CD1c-positive myeloid dendritic cell (primary cell): ENCODE data around the gene ROR1.

ENCODE experiments used
- DNase-seq: peaks from one replicate; pipeline ENCODE4 v3.0.0-alpha.2; 2016; ENCODE audit errors: extremely low spot score

Gene ROR1

GRCh38 chr1:63884486-63884885, 110.7 kb downstream of the ROR1 start:
- no peak for DNase-seq

DNA sequence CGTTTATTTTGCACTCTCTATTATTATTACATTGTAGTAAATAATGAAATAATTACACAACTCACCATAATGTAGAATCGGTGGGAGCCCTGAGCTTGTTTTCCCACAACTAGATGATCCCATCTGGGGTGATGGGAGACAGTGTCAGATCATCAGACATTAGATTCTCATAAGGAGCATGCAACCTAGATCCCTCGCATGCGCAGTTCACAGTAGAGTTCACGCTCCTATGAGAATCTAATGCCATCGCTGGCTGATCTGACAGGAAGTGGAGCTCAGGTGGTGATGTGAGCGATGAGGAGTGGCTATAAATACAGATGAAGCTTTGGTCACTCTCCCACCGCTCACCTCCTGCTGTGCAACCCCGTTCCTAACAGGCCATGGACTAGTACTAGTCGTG, 112.1 kb downstream of the ROR1 start:
- no peak for DNase-seq

DNA sequence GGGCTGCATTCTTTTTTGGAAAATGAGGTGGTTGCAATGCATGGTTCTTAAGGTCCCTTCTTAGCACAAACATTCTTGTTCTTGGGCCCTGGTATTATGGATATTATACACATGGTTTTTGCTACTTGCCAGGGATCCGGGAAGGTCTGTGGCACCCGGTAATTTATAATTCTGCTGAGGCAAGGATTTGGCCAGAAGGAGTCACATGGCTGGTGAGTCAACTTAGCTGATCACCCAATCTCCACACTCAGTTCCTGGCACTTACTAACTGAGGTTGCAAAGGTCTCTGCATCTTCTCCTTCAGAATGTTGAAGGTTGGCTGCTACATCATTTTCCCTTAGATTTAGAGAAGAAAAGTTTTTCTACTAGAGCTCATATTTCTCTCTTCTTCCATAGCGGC, 112.5 kb downstream of the ROR1 start:
- DNase-seq: no peak

GRCh38 chr1:63887809-63888208, 114.0 kb downstream of the ROR1 start:
- no peak for DNase-seq

DNA sequence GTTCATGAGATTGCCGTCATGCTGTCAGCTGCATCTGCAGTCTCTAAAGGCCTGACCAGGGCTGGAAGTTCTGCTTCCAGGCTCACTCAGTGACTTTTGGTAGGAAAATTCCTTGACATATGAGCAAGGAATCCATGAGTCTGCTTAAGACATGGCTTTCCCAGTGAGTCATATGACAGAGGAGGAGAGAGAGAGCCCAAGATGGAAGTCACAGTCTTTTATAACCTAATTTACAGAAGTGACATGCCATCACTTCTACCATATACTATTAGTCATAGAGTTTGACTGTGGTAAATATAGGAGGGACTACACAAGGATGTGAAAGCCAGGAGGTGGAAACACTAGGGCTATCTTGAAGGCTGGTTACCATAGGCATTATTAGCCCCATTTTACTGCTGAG, 115.2 kb downstream of the ROR1 start:
- DNase-seq: peak; percentile 20

GRCh38 chr1:63890468-63890867, 116.7 kb downstream of the ROR1 start:
- DNase-seq: no peak

DNA sequence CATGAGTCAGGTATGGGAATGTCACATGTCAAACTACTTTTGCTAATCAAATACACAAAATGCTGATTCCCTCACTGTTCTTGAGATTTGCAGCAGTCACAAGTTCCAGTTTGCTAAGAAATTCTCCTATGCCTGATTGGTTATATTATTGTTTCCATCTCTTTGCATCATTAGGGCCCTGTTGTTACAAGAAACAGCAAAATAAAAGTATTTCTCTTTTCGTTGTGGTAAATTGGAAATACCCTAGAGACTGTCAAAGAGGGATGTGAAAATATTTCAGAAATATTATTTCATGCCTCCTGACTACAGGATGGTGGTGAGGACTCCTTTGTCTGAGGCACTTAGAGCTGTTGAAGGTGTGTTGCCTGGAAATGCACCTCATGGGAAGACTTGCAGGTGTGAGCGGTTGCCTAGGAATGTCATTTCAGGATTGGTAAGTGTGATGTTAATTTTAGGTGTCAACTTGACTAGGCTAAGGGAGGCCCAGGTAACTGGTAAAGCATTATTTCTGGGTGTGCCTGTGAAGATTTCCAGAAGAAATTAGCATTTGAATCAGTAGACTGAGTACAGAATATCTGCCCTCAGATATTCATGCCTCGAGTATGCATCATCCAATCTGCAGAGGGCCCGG, 117.4 kb downstream of the ROR1 start:
- DNase-seq: no peak

DNA sequence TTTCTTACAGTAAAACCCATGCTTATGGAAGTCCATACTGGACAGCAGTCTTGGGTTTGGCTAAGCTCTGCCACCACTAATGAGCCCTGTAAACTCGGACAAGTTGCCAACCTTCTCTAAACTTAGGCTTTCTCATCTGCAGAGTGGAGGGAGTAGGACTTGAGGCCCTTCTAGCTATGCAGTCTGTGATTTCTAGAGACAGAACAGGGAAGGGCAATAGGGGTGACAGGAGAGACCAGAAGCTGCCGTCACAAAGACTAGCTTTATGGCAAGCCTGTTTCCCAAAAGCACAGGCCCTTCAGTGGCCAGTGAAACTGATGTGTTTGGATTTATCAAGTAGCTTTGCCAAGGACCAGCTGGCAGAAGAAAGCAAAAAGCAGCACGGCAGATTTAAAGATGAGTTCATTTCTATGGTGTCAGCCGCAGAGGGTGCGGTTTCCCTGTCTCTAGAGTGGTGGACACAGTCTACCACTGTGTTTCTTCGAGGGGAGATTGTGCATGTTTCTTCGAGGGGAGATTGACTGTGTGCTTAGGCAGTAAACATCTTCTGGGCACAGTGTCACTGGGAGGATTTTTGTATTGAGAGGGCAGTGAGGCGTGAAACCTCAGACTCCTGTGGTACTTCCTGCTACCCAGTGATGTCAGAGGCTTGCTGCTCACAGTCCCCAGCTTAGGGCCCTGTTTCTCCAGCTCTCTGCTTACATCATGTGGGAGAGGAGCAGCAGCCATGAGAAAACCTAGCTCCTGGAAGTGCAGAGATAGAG, 119.0 kb downstream of the ROR1 start:
- DNase-seq: peak; percentile 5

DNA sequence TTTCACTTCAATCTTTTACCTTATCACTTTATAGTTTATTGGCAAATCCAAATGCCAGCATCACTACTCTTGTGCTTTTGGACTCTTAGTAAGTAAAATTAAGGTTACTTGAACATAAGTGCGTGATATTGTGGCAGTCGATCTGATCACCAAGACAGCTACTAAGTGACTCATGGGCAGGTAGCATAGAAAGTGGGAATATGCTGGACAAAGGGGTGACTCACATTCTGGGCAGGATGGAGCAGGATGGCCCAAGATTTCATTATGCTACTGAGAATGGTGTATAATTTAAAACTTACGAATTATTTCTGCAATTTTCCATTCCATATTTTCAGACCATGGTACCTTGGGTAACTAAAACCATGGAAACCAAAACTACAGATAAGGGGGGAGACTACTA, 120.2 kb downstream of the ROR1 start:
- DNase-seq: no peak

GRCh38 chr1:63894627-63895265, 120.9 kb downstream of the ROR1 start:
- DNase-seq: no peak

DNA sequence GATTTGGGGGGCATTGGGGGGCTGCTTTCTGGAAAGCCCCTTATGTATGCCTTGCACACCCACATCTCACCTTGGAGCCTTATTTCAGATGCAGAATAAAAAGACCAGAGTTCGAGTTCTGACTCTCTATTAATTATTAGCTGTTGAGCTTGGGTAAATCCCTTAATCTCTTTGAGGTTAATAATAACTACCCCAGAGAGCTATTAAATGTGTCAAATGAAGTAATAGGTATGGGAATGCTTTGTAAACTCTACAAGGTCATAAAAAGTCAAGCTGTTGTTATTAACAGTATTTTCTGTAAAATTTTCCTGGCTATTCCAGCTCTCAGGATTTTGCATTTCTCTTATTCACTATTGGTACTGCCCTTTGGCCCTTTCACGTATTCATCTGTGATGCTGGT, 122.9 kb downstream of the ROR1 start:
- no peak for DNase-seq

DNA sequence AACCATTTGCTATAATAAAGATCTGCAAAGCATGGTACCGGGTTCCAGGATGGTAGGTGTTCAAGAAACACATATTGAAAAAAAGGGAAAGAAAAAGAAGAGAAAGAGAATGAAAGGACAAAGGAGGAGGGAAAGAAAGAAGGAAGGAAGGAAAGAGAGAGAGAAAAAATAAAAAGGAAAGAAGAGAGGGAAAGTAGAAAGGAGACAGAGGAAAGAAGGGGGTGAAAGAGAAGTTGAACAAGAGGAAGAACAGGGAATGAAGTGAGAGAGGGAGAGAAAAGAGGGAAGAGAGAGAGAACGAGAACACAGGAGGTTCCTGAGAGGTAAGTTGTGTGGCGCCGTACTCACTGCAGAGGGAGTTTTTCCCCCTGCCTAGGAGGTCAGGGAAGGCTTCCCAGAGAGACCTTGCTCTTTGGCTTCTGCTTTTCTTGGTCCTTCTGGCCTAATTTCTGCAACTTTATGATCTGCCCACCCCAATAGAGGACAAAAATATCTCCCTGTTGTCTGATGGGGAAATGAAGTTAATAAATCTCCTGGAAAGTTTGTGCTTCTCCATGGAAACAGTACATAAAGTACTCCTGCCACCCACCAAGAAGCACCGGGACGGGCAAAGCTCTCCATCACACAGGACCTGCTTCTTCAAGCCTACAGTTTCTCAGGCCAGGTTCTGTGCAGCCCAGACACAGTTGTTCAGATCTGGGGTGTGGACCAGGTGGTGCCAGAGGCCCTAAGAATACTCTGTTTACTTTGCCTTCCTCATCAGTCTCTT, 124.8 kb downstream of the ROR1 start:
- no peak for DNase-seq

DNA sequence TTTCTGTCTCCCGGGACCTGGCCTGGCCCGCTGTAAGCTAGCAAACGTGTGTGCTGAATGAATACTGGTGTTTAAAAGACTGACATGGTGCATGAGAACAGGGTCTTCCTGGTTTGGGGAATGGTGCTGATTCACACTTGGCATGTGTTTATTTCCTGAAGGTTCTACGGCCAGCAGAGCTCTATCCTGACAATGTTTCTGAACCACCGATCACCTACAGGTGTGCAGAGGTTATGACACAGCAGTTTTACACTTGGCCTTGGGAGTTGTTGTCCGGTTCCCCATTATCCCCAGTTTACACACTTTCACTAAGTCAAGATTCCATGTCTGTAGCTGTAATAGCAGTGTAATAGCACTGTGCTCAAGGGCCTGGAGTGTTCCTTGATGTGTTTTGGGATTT, 127.3 kb downstream of the ROR1 start:
- DNase-seq: no peak

- DNase-seq: no peak
Observed at GRCh38 chr1:63902844-63903589, 129.2 kb downstream of the ROR1 start.

DNA sequence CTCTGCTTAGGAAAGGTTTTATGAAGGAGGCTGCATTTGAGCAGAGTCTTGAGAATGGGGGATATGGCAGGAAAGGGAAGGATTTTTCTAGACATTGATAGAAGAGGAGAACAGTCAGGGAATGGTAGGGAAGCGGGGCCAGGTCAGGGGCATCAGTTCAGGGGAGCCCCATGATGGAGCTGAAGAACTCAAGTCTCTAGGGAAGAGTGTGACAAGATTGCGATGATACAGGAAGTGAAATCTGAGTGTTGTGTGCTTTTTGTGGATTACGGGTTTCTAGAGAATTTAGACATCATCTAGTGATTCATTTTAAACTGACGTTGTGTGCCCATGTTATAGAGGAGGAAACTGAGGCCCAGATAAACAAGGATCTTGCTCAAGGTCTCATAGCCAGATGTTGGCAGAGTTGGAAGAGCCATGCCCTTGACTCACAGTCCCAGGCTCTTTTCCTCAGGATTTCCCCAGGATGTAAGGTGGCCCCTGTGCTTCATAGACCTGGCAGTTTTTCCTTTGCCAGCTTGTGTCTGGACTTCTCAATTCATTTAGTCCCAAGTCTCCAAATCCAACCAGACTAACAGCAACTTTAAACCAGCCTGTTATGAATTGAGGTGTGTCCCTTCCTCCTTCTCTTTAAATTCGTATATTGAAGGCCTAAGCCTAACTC, 130.3 kb downstream of the ROR1 start:
- DNase-seq: no peak

DNA sequence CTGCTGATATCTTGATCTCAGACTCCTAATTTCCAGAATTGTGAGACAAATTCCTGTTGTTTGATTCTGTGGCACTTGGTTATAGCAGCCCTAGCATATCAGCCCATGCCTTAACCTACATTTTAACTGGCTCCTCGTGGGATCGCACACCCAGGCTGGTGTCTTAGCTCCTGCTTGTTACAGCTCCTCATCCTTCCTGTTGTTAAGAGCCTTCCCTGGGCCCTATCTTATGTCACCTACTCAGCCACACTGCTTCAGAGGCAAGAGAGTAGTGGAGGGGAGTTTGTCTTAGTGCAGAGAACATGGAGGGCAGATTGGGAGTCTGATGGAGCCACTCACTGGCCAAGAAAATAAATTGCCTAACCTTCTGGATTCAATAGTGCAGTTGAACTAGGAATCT, 131.0 kb downstream of the ROR1 start:
- DNase-seq: no peak

DNA sequence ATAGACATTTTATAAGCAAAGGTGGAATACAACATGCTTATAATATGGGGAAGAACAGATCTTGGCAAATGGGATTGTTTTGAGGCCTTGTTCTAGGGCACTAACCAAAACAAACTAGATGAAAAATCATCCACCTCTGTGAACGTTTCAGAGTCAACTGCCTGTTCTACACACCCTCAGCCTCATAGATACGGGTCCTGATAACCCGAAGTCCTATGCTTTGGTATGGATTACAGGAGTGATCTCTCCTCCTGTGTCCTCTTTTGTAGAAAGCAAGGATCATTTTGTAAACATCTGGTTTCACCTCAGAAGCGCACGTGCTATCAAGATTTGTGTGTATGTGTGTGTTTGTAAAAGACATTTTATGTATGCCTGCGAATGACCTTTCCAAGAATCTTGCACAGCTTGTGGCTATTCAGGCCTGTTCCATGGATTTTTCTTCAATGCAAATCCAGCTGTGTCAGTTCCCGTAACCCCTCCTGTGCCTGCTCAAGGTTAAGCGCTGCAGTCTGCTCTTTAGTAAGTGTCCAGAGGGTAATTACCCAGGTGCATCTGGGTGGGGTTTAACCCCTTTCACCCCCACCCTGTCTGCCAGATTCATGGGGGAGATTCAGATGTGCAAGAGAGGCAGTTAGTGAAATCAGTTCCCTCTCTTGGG, 132.4 kb downstream of the ROR1 start:
- DNase-seq: no peak

GRCh38 chr1:63907051-63907450, 133.2 kb downstream of the ROR1 start:
- DNase-seq: no peak

- DNase-seq: no peak
Observed at GRCh38 chr1:63908016-63908415, 134.2 kb downstream of the ROR1 start.

DNA sequence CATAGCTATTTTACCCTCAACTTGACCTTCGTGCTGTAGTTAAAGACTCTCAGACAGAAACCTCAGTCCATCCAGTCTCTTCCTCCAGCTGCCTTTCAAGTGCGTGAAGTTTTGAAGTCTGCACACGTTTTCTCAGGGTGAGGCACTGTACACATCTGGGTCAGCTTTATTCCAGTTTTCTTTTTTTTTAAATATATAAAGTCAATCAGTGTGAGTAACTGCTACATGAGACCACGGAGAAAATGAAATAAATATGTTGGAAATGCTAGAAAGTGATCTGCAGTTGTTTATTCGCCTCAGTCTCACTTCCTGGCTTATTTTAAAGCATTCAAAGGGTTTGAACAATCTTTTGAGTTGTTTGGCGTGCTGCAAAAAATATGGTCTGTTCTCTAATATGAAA, 135.7 kb downstream of the ROR1 start:
- DNase-seq: no peak

DNA sequence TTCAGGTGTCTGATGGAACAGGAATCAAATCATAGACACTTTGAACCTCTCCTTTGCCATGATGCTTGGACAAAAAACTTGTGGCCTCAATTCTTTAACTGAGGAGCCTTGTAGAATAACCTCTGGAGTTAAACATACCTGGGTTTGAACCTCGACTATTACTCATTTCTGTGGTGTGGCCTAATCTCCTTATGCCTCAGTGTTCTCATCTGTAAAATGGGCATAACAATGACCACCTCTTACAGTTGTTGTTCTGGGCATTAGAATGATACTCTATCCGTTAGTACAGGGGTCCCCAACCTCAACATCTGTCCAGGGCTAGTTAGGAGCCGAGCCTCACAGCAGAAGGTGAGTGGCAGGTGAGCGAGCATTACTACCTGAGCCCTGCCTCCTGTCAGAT, 137.2 kb downstream of the ROR1 start:
- no peak for DNase-seq
